ENCODE results near the gene NTN1.

- TF ChIP-seq CTCF (IDR thresholded peaks at IDR 0.05) (no peak), POLR2A (IDR thresholded peaks at IDR 0.05) (no peak)
Measured at GRCh38 chr17:9131371-9131770, 110.1 kb downstream of the NTN1 start.
